HG03457 (cell line): Measurements from ENCODE around the gene CIPC.

ENCODE experiments used
- ATAC-seq: cut with Tn5 transposase; IDR thresholded peaks from one replicate; pipeline ENCODE4 v1.9.1; 2021; ENCODE audit warnings: moderate number of reproducible peaks; ENCODE audit not compliant: unreplicated experiment

CIPC gene

DNA sequence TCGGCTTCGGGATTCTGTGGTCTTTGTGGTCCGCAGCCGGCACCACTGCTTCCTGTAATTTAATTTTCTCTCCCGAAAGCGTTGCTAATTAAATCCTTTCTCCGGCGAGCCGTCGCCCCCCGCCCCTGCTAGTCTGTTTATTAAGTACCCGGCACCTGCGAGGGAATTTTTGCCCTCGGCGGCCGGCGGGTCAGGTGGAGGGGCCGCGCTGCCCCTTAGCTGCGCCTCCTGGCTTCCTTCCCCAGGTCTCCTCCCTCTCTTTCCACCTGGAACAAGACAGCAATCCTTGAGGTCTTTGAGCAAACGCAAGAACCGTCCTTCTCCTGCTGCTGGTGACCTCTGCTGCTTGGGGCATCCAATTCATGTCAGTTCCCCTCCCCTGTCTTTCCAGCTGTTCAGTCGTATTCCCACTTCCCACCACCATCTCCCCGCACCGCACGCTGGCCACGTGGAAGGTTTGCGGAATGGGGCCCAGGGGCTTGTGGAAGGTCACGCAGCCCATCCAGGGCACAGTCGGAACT is 27.3 kb downstream of the CIPC start:
- no peak for ATAC-seq

DNA sequence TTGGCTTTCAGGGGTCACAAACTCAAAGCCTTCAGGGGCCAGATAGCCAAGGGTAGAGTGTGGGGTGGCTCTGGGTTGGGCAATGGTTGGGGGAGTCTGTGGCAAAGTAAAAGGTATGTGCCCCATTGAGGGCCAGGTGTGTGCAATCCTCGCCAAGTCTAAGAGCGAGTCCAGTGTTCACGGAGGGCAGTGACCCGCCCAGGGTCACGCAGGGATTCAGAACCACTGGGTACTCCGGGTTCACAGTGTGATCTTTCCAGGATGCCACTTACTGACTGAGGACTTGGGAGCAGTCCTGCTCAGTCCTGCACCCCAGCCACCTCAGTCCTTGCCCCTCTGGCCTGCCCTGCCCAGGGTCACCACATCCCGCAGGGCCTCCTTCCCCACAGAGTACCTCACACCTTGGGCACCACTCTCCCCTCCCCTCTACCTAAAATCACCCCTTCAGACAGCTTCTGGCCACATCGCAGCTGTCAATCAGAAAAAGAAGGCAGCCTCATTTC is 27.8 kb downstream of the CIPC start:
- no peak for ATAC-seq

DNA sequence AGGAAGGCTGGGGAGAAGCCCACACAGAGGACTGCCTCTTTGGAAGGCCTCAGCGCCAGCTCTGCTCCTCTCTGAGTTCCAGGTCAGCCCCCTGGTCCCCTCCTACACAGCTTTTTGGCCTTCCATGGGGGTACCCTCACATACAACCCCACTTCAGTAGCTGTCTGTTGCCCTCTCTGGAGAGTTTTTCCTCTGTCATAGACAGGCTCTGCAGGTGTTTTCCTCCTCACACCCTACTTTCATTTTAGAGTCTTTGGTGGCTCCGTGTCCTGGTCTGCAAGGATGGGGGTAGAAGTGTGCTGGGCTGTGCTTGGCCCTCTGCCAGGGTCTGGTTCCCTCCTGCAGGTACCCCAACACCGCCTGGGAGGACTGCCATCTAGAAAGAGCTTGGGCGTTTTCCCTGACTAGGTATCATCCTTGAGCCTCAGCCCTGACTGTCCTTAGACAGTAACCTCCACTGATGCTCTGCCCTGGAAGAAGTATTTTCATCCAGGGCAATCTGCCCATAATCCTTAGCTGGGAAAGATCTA is 28.5 kb downstream of the CIPC start:
- no peak for ATAC-seq

DNA sequence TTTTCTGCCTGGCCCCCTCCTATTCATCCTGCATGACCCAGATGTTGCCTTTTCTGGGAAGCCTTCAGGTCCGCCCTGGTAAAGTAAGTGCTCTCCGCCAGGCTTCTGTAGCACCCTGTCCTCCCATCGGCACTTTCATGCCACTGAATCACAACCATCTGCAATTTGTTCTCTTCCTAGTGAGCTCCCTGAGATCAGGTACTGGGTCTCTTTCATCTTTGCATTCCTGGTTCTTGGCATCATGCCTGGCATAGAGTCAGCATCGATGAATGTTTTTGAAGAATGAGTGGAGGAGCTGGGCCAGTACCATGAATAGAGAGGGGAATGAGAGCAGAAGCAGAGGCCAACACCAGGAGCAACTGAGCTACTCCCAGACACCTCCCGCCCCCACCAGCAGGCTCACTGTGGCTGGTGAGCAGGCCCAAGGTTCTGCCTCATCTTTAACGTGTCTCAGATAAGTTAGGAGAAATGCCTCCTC is 30.4 kb downstream of the CIPC start:
- no peak for ATAC-seq

DNA sequence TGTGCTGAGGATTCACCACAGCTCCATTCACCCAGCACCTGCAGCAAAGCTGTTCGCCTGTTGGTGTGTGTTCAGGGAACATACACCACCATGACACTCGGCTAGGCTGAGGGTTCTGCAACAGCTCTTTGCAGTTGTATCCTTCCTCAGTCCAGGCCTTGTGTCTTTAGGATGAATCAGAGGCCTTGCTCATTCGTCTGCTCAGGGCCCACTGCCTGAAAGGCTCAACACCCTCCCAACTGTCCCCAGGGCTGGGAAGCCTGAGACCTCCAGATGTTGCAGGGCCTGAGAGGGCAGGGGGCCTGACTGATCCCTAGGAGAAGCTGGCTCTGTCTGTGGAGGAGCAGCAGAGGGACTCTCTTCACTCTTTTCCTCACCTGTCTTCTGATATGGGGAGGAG is 32.3 kb downstream of the CIPC start:
- ATAC-seq, result no peak

DNA sequence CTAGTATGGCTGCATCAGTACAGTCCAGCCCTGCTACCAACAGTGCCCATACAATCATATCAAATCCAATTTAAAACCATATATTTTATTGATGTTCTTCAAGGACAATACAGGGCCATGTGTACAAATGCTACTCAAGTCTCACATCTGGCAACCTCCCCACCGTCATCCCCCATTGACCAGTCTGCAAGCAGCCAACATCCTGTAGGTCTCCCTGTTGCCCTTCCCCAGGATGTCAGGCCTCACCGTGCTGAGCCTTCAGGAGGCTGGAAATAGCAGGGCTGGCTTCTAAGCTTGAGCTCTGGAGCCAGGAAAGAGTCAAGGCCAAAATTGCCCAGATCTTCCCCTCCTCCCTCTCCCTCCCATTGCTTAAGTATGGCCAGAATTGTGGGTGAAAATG is 33.1 kb downstream of the CIPC start:
- no peak for ATAC-seq

DNA sequence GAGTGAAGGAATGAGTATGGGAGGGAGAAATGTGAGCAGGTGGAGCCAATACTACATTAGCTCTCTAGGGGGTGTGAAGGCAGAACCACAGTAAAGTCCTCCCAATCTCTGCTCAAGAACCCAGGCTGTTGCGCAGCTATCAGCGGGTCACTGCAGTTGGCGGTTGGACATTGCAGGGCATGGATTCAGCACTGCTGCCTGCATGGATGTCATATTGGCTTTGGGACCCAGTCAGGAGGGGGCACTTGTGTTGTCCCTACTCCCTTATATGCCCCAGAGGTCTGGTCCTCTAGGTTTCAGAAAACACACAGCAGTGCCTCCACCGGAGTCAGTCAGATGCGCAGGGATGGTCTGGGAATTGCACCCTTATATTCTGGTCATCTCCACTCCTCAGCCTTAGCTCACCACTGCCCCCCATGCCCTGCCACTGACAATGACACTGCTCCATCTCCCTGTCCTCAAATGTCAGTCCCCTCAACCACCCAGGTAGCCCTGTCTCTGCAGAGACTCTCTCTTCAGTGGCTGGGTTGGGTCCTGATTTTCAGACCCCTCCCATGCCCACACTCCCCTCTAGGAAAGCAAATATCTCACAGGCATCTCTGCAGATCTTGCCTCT is 33.9 kb downstream of the CIPC start:
- ATAC-seq, result no peak

DNA sequence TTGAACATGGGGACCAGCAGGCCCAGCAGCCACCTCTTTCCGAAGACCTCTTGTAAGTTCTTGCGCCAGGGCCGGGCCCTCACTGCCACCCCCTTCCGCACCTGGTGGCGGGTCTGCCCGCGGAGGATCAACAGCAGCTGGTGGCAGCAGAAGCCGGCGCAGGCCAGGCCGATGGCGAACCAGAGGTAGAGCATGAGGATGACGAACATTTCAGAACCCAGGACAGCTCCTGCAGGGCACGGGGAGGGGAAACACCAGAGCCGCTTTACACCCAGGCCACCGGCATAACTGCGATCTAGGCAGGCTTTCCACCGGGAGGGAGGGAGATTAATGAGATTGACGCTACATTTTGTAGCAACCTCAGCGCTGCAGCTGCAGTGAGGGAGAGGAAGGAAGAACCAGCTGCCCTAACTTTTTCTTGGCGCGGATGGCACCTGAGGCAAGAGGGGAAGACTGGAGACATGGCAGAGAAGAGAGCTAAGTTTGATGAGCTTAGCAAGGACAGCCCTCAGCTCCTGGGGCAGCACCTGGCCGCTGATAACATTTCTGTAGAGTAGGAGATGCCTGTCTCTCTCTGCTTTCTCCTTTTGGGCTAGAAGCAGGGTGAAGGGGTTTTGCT is 35.8 kb downstream of the CIPC start:
- ATAC-seq, result no peak

DNA sequence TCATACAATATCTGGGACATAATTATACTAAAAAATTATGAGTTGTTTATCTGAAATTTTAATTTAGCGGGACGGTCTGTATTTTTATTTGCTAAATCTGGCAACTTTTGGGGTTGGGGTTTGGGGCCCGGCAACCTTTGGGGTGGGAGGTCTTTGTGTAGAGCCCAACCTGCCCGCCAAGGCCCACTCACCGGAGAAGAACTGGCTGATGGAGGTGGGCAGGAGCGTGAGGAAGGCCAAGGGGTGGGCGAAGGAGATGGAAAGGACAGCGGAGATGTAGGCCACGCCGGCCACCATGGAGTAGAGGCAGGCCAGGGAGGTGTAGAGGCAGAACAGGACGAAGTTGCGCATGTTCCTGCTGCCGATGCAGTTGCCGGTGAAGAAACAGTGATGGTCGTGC is 41.0 kb downstream of the CIPC start:
- ATAC-seq, result no peak

DNA sequence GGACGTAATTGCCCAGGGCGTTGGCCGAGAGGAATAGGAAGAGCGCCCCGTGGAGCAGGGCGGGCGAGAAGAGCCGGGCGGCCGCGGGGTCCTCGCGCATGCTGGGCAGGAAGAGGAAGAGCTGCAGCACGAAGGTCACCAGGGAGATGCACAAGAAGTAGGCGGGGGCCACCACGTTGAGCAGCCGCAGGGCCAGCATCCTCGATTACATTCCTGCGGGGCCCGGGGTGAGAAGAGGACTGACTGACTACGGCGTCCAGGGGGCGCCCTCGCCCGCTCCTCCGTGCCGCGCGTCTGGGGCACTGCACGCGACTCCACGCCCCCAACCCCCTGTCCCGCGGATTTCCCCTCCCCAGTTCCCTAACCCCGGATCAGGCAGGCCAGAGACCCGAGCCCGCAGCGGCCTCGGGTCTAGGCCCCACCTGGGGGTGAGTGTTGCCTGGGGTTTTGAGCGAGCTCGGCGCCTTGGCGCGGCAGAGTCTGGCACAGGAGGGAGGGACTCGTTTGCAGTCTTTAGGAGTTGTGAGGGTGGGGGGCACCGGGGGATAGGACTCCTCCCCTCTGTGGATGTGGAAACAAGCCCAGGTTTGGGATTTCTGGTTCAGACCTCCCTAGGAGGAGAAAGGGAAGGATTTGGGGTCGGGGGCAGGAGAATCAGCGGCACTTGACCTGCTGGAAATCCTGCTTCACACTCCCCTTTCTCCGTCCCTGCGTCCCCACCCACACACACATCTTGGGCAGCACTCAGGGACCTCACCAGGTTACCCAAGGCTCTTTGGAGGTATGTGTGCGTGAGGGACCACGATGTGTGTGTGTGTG is 41.7 kb downstream of the CIPC start:
- no peak for ATAC-seq

DNA sequence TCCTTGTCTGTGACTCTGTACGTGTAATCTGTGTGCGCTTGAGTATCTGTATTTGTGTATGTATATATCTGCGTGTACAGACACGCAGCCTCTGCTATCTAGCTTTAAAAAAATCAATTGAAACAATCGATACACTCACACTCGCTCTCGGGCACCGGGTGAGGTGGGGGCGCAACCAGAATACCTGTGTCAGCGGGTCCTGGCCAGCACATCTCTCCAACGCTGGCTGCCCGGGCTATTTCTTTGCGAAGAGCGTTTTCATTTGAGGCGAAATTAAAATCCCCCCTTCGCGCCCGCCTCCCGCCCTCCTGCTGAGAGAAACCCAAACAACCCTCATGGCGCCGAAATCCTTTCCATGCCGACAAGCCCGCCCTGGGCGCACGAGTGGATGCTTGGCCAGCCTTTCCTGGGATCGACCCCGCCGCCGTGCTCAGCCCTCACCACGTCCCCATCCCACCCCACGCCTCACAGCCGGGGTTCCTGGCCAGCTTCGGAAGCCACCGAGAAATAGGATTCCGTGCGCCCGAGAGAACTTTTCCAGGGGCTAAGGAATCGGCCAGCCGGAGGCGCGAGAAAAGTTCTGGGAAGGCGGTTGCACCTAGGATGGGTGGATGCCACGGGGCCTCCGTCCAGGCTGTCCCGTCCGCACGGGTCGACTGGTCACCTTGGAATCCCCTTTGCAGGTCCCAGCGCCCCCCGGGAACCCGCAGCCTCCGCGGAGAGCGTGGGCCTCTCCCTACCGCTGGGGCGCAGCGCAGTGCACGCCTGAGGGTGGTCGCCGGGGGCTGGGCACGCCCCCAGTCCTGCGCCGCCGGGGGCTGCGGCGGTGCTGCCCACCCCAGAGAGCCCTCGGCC is 42.5 kb downstream of the CIPC start:
- ATAC-seq, result no peak

DNA sequence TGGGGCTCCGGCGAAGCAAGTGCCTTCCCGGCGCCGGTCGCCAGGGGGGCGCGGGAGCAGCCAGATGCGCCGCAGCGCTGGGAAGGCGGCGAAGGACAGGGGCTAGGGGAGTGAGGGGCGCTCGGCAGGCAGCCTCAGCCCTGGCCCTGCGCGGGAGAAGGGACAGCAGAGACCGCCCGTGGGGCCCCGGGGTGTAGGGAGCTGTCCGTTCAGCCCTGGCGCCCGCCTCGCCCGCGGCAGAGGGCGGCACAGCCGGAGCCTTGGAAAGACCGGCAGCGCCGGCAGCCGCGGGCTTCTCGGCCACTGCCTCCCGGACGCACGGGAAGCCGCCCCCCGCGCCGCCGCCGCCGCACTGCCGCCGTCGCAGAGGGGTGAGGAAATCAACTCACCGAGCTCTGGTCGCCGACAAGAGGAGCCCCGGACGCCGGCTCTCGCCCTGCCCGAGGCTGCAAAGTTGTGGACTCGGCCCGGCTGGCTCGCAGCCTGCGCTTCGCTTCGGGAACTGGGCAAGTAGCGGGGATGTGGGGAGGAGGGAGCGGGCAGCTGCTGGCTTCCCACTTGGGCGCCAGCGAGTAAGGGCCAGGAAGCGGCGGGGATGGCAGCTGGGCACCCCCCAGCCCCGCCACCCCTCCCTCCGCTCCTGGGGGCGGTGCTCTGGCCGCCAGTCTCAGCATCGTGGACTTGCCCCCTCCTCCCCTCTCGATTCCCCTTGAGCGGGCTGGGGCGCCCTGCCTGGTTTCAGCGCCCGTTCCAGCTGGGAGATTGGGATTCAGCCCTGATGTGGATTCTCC is 43.4 kb downstream of the CIPC start, which contains the start of gene ZDHHC22:
Gene ZDHHC22 (minus strand): TSS at position 578 of the 791 bp plus-strand sequence. CDS start 2,053 bp downstream, outside the sequence.
- ATAC-seq, result no peak

DNA sequence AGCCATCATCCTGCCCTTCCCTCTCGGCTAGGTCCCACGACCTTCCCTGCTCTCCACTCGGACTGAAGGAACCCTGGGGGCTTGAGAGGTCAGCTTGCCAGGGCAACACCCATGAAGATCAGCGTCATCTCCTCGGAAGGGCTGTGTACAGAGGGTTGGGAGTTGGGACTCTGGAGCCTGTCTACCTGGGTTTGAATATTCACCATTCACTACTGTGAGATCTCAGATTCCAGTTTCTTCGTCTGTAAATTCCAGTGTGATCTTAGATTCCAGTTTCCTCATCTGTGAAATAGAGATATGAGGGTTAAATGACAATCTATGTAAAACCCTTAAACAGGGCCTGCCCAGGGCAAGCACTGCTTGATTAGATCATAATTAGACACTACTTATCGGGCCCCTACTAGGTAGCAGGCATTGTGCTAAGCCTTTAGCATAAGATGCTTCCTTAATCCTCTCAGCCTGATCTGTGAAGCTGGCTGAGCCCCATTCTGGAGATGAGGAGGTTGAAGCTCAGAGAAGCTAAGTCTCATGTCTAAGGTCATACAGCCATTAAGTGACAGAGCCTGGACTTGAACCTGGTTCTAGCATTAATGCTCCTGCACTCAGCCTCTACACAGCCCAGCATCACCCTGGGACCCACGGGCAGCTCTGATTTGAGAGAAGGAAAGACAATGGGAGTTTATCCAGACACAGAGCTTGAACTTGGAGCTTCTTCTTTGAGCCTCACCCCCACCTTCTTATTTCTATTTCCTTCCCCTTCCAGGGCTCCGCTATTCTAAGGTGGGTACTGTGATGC is 44.1 kb downstream of the CIPC start:
- ATAC-seq, result no peak

DNA sequence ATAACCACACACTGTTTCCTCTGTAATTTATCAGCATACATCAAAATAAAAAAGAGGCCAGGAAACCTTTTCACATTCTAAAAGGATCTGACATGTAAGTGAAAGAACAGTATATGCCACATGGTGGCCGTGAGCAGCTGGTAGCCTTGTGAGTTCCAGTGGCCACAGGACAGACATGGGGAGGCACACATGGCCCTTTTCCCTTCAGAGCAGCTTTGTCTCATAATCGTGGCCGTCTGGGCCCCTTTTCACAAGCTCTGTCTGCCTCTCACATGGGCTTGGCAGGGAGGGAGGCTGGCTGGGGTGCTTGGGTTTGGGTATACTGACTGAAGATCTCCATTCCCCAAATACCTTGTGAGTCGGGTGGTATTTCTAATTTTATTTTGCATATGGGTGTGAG is 45.0 kb downstream of the CIPC start:
- ATAC-seq, result no peak

DNA sequence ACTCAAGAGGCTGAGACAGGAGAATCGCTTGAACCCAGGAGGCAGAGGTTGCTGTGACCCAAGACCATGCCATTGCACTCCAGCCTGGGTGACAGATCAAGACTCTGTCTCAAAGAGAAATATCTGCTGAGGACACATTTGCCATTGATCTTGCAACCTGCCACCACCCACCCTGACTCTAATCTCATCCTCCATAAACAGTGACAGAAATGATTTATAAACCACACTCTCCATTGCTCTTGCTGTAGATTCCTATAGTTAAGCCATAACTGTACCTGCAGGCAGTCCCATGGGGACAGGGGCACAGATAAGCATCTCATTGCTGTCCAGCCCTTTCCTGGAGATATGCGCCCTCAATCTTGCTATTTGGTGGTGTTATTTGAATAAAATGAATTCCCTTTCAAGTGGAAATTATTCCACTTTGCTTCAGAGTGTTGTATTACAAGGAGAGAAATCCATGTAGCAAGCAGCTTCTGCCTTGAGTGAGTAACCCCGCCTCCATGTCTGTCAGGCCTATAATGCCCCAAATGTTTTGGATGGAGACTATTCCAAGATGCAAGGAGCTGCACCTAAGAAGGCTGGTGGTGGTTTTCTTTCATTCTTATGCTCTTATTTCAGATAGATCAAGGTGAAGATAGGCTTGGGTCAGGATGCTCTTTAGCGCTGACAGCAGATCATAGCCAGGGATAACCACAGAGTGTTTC is 46.5 kb downstream of the CIPC start:
- ATAC-seq, result no peak

DNA sequence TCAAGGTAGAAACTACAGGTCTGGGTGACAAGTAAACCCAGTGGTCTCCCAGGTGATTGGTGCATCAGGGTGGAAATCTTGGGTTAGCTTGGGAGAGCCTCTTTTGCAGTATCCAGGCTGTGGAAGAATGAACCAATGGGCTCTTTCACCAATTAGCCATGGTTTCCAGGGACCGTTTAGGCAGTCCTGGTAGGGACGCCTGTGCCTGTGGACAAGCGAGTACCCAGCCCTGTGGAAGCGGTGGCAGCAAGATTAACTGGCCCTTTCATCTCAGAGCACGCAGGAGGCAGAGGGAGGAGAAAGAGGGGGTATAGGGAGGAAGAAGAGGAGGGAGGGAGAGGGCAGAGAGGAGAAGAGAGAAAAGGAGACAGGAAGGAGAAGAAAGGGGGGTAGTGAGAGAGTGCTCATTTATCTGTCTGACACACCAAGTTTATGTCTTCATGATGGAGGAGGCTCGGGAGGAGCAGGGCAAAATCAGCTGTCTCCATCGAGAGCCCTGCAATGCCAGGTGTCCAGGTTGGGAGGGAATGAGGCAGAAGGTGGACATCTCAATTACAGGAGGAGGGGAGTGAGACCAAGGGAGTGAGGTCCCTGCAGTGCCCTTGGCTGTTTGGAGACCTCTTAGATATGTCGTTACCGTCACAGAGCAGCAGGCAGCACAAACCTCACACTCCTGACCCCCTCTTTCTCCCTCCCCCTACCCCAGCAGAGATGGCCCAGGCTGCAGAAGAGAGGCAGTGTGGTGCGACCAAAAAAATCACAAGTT is 48.1 kb downstream of the CIPC start:
- ATAC-seq, result no peak

DNA sequence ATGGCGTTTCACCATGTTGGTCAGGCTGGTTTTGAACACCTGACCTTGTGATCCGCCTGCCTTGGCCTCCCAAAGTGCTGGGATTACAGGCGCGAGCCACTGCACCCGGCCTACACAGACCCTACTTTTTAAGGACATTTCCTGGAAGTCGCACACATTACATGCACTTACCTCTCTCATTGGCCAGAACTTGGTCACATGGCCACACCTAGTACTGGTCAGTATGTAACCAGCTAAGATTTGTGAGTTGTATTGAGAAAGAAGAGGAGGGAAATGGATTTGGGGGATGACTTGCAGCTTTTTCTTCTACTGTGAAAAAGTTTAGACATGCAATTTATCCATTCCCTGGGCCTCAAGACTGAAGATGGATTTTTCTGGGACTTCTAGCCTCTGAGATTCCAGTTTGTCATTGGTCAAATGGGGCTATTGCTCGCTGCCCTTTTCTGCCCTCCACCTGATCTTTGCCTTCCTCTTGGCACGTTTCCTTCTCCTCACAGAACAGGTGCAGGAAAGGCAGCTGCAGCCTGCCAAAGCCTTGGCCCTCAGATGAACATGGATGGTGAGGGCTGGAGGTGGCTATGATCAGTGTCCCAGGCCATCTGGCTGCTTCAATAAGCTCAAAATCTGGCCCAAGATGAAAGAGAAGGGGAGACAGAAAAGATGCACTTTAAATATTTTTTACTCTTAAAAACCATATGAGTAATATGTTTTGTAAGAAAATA is 50.6 kb downstream of the CIPC start:
- no peak for ATAC-seq
